GM18519 (cell line): ENCODE results near the gene P3H2.

Source experiments
- ATAC-seq: cut with Tn5 transposase; IDR thresholded peaks from one replicate; pipeline ENCODE4 v1.9.1; 2021; ENCODE audit warnings: mild to moderate bottlenecking, moderate library complexity; ENCODE audit not compliant: unreplicated experiment, low FRiP score

The P3H2 gene

GRCh38 chr3:189909139-189909538 is 211.6 kb downstream of the P3H2 start:
- ATAC-seq = no peak

GRCh38 chr3:189908646-189909045 is 212.1 kb downstream of the P3H2 start:
- ATAC-seq = no peak

DNA sequence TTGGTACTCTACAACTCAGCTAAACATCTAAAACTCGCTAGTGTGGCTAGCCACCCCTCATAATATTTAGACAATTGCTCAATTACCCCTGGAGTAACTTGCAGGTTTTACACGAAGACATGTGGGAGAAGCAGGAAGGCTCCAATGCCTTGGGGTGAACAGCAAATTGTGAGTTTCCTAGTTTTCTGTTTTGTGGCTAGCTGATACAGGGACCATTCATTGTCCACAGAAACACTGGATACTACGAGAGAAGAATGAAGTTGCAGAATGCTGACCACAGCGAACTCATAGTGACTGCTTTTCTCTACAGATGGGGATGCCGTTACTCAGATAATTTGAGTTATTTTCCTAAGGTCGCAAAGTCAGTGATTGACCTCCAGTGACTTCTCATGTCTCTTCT is 212.9 kb downstream of the P3H2 start:
- ATAC-seq = no peak
